Muscle of leg (tissue), 11 donors: ENCODE results near the gene LRP6. TPM values are rescaled to one million over a fixed set of nuclear protein-coding genes. Genes with fewer than 3 reads are reported as not detected.
"Not testable (repeated sequence)": the region's sequence is repeated elsewhere in the genome, so short reads cannot be mapped to it uniquely, and the experiment has no call there.

Source experiments
- DNase-seq: peaks from one replicate; pipeline ENCODE4 v3.0.0; 2013
- H3K27ac ChIP-seq: one replicate; pipeline ENCODE4 v1.5.1; 2013; ENCODE audit warnings: mild to moderate bottlenecking, low read length, control low read depth
- H3K27me3 ChIP-seq: one replicate; pipeline ENCODE4 v1.6.1; 2013; ENCODE audit warnings: low read length; ENCODE audit not compliant: control insufficient read depth, insufficient read depth
- H3K36me3 ChIP-seq: one replicate; pipeline ENCODE4 v1.6.1; 2013; ENCODE audit warnings: low read length; ENCODE audit not compliant: control insufficient read depth, insufficient read depth
- H3K4me1 ChIP-seq: one replicate; pipeline ENCODE4 v1.6.1; 2013; ENCODE audit warnings: low read length; ENCODE audit not compliant: control insufficient read depth, insufficient read depth
- H3K4me3 ChIP-seq: one replicate; pipeline ENCODE4 v1.5.1; 2013; ENCODE audit warnings: low read length, control low read depth
- H3K9me3 ChIP-seq: replicated peaks from 2 replicates; pipeline ENCODE4 v1.6.1; 2013; ENCODE audit warnings: low read depth, low read length; ENCODE audit not compliant: control insufficient read depth
- WGBS: methylation state at CpG from one replicate; pipeline ENCODE4 v1.1.5; 2013; ENCODE audit warnings: missing lambda C conversion rate; ENCODE audit not compliant: insufficient coverage; 5-methylcytosine and 5-hydroxymethylcytosine counted together
- polyA plus RNA-seq, 8 donors: library from polyadenylated mRNA; unstranded; fragments of 120-200 nt; gene quantifications; one replicate each; pipeline versions ENCODE4 v1.2.1 to v1.2.3, GENCODE V29; 2013; ENCODE audit warnings: inconsistent platforms in 1 of 8, low replicate concordance in 1 of 8; ENCODE audit not compliant: insufficient read length in 8 of 8, insufficient read depth in 1 of 8
- total RNA-seq: library from RNA; stranded (reverse); fragments of 120-200 nt; gene quantifications from one replicate; pipeline ENCODE4 v1.2.4, GENCODE V29; 2013

Gene LRP6
- total and polyA plus RNA-seq, 9 donors: 18.8 to 43.4 (median 35.7) TPM

DNA sequence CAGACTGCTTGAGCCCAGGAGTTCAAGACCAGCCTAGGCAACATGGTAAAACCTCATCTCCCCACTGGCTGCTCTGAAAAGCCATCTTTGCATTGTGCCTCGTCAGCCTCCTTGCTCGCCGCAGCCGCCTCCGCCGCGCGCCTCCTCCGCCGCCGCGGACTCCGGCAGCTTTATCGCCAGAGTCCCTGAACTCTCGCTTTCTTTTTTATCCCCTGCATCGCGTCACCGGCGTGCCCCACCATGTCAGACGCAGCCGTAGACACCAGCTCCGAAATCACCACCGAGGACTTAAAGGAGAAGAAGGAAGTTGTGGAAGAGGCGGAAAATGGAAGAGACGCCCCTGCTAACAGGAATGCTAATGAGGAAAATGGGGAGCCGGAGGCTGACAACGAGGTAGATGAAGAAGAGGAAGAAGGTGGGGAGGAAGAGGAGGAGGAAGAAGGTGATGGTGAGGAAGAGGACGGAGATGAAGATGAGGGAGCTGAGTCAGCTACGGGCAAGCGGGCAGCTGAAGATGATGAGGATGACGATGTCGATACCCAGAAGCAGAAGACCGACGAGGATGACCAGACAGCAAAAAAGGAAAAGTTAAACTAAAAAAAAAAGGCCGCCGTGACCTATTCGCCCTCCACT, 155.8 kb downstream of the LRP6 start:
- not testable (repeated sequence) for H3K4me3 ChIP-seq, DNase-seq, H3K27me3 ChIP-seq, H3K4me1 ChIP-seq, H3K27ac ChIP-seq
- Histone ChIP-seq H3K9me3 (peaks cover 17% of the 10 kb centered on the region), H3K36me3 (peaks cover 13% of the 10 kb centered on the region)
- 95% methylated on average over 22 of the region's 37 CpGs for WGBS

DNA sequence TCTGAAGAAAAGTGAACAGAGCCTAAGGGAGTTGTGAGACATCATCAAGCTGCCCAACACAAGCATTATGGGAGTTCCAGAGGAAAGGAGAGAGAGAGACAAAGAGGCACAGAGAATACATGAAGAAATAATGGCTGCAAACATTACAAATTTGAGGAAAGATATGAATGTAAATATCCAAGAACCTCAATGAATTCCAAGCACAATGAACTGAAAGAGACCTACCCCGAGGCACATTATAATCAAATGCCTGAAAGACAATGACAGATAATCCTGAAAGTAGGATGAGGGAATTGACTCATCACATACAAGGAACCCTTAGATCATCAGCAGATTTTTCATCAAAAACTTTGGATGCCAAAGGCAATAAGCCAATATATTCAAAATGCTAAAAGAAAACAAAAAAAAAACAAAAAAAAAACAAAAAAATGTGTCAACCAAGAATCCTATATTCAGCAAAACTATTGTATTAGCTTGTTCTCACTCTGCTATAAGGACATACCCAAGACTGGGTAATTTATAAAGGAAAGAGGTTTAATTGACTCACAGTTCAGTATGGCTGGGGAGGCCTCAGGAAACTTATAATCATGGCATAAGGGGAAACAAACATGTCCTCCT, 158.3 kb downstream of the LRP6 start:
- Histone ChIP-seq H3K9me3 (peaks cover 21% of the 10 kb centered on the region), H3K36me3 (peaks cover 15% of the 10 kb centered on the region), H3K27ac (no peak overlapping the region), H3K27me3 (no peaks in the 10 kb centered on the region), H3K4me3 (no peak overlapping the region), H3K4me1 (no peaks in the 10 kb centered on the region)
- DNase-seq: no peak
- WGBS: no CpG with 5 or more reads among the region's 1 CpG

DNA sequence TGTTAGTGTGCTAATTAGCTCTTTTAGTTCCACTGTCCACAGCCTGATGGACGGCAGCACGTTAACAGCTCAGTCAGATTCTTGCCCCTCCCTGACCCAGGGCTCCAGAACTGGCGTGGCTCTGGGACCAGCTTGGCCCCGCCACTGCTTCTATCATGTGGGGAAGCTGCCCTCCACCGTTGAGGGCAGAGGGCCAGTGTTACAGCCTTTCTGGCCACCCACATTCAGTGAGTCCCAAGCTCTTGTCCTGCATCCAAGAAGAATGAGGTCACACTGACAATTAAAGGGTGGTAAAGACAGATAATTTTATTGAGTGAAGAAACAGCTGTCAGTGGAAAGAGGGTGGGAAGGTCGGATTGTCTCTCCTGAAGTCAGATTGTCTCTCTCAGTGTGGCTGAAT, 159.2 kb downstream of the LRP6 start:
- H3K36me3 ChIP-seq: peaks cover 12% of the 10 kb centered on the region
- DNase-seq: no peak
- 41% methylated on average over 1 of the region's 6 CpGs for WGBS
- H3K4me1 ChIP-seq: no peaks in the 10 kb centered on the region
- H3K4me3 ChIP-seq: no peak overlapping the region
- H3K27ac ChIP-seq: no peak overlapping the region
- peaks cover 21% of the 10 kb centered on the region for H3K9me3 ChIP-seq
- no peaks in the 10 kb centered on the region for H3K27me3 ChIP-seq

DNA sequence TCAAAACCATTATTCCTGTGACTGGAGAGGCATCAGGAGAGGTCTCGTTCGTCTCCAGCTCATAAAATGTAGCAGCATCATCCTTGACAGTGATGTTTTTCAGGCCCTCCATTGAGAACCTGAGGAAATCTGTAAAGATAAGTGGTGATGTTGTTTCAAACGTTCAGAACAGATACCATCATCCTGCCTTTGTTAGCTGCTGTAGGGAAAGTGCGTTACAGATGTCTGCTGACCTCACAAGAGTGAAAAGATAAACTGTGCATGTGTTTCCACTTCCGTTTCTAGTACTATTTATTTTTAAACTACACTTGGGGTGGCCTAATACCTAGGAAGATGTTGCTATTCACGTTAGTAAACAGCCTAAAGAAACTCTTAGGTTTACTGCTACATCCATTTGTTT, 167.7 kb downstream of the LRP6 start:
- H3K36me3 ChIP-seq: peaks cover 12% of the 10 kb centered on the region
- H3K4me1 ChIP-seq: no peaks in the 10 kb centered on the region
- 80% methylated on average over 1 of the region's 6 CpGs for WGBS
- H3K27me3 ChIP-seq: no peaks in the 10 kb centered on the region
- no peak overlapping the region for H3K4me3 ChIP-seq
- H3K27ac ChIP-seq: no peak overlapping the region
- DNase-seq: no peak
- peaks cover 2% of the 10 kb centered on the region for H3K9me3 ChIP-seq

DNA sequence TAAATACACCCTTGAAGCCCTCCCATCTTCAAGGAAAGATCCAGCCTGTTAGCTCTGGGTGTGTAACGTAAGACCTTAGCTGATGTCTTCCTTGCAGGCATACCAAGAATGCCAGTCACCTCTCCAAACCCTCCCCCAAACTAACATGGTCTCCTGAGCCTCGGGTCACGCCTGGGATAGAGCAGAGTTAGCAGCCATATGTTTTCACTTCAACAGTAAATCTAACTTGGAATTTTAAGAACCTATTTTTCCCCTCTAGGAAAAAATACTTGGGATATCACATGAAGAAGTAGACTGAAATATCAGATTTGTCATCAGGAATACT, 168.2 kb downstream of the LRP6 start:
- WGBS: 63% methylated on average over 1 of the region's 3 CpGs
- no peak for DNase-seq
- no peaks in the 10 kb centered on the region for H3K9me3 ChIP-seq
- no peaks in the 10 kb centered on the region for H3K4me1 ChIP-seq
- no peak overlapping the region for H3K4me3 ChIP-seq
- H3K27me3 ChIP-seq: no peaks in the 10 kb centered on the region
- H3K36me3 ChIP-seq: peaks cover 8% of the 10 kb centered on the region
- H3K27ac ChIP-seq: no peak overlapping the region

DNA sequence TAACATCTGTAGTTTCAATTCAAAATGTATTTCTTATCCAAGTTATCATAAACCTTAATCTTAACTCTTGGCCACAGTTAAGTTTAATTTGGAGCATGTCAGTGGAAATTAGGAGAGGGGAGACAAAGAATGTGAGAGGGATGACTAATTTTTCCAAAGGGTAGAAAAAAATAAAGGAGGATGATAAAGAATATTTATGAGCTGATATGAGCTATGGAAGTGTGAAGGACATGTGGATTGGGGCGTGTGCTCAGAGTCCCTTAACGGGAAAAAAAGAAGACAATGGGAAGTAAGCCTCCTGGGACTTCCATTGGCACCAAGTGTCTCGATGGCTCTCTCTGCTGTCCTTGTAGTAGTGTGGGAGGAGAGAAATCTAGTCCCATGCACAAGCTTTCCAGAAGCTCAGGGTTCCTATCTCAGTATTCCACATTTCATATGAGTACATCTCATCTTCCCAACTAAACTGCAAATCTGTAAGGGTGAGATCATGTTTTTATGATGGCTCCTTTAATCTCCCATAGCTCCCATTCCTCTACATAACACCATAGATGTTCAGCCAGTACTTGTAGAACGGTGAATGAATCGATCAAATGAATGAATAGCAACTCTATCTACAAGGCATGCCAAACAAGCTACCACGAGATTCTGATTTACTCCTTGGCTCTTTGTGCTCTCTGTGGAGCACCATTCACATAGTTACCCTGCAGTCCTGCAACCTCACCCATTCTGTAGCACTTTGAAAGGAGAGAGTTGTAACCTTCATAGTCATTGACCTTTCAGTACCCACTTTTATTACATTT, 168.8 kb downstream of the LRP6 start:
- DNase-seq: peak; percentile 62
- Histone ChIP-seq H3K27me3 (no peaks in the 10 kb centered on the region), H3K4me3 (no peak overlapping the region), H3K27ac (no peak overlapping the region), H3K36me3 (peaks cover 6% of the 10 kb centered on the region), H3K4me1 (no peaks in the 10 kb centered on the region), H3K9me3 (no peaks in the 10 kb centered on the region)
- WGBS: 53% methylated on average over 2 of the region's 6 CpGs

DNA sequence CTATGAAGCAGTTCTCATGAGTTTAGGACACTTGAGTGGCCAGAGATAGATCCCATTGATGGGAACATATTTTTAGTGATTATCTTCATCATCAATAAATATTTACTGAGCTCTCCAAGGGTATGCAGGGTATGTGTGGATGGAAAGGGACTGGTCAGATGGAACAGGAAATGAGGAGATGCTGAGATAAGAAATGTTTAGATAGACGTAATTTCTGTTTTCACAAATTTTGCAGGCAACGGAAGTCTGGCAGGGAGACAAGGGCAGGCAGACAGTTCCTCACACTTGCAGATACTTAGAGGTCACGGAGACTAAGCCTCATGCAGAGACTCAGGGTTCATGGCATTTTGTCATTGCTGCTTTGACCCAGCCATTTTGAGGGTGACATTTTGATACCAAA, 171.8 kb downstream of the LRP6 start:
- Histone ChIP-seq H3K27me3 (no peaks in the 10 kb centered on the region), H3K4me1 (peaks cover 3% of the 10 kb centered on the region), H3K9me3 (no peaks in the 10 kb centered on the region), H3K27ac (no peak overlapping the region), H3K4me3 (no peak overlapping the region), H3K36me3 (peaks cover 4% of the 10 kb centered on the region)
- DNase-seq: no peak
- 83% methylated on average over 3 of the region's 3 CpGs for WGBS

DNA sequence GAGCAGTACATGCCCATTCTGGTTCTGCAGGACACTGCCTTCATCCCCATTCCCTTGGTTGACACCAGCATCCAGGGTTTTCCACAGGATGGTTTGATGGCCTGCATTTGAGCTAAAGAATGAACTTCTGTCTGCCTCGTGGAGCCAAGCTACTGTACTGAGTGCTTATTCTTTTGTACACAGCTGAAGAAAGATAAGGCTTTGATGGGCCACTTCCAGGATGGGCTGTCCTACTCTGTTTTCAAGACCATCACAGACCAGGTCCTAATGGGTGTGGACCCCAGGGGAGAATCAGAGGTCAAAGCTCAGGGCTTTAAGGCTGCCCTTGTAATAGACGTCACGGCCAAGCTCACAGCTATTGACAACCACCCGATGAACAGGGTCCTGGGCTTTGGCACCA, 172.4 kb downstream of the LRP6 start:
- Histone ChIP-seq H3K36me3 (peaks cover 4% of the 10 kb centered on the region), H3K4me3 (no peak overlapping the region), H3K27ac (no peak overlapping the region), H3K27me3 (no peaks in the 10 kb centered on the region), H3K4me1 (peaks cover 3% of the 10 kb centered on the region), H3K9me3 (no peaks in the 10 kb centered on the region)
- whole genome bisulfite sequencing: 89% methylated on average over 4 of the region's 4 CpGs
- DNase-seq: no peak

DNA sequence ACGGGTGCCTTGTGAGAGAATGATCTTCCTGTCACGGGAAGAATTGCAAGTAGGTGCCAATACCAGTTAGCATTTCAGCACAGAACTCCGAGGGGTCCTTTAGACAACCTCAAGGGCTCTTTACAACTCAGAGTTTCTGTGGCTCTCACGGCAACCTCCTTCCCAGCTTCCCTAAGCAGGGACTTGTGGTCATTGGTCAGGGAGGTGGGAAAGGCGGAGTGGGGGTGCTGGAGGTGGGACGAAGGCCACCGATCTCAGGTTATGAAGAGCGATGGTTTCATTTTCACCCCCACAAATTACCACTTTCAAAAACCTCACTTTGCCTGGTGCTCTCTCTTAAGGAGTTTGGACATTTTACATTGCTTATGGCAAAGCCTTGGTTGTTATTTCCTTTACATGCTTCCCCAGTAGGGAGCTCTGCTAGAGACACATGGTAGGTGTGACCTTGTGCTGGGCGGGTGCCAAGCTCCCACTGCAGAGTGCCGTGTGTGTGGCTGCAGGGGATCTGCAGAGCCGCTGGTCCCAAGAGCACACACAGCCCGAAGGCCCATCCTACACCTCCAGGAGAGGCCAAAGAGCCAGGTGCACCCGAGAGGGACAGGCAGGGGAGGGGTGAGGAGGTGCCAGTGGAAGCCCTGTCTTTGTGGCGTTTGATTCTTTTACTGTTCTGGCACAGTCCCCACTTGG, 174.7 kb downstream of the LRP6 start:
- H3K9me3 ChIP-seq: no peaks in the 10 kb centered on the region
- no CpG with 5 or more reads among the region's 14 CpGs for WGBS
- H3K4me1 ChIP-seq: peaks cover 3% of the 10 kb centered on the region
- H3K27me3 ChIP-seq: no peaks in the 10 kb centered on the region
- DNase-seq: peak; percentile 30
- H3K36me3 ChIP-seq: no peaks in the 10 kb centered on the region
- no peak overlapping the region for H3K27ac ChIP-seq
- no peak overlapping the region for H3K4me3 ChIP-seq

DNA sequence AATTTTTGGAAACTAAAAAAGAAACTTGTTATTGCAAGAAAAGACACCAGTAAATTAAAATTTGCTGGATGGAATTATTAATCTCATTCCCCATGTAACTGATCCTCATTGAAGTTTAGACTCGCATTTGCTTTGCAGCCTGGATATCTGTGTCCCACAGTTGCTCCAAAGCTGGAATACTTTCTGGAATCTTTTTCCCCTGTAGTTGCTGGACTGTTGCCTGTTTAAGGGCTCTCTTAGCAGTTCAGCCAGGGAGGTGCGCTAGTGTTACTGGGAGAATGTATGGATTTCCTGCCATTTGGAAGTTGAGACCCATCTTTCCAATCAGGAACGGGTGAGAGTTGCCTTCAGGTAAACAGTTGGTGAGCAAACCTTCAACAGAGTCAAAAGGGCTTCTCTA, 175.8 kb downstream of the LRP6 start:
- Histone ChIP-seq H3K4me1 (peaks cover 3% of the 10 kb centered on the region), H3K4me3 (no peak overlapping the region), H3K36me3 (no peaks in the 10 kb centered on the region), H3K27ac (no peak overlapping the region), H3K9me3 (no peaks in the 10 kb centered on the region), H3K27me3 (no peaks in the 10 kb centered on the region)
- 70% methylated on average over 3 of the region's 3 CpGs for WGBS
- DNase-seq: peak; percentile 66
